WTC11 (cell line): ENCODE results near the gene BOLA3.

Experiments used
- GTF2I ChIP-seq: fragments of 250-450 bp; sonication (Bioruptor Pico); conservative IDR thresholded peaks from 2 replicates; pipeline ENCODE4 v1.4.0; 2021; ENCODE audit warnings: mild to moderate bottlenecking
- JUN ChIP-seq: sonication (generic); formaldehyde crosslinking; IDR thresholded peaks from 2 replicates; pipeline ENCODE4 v1.8.0; 2023; ENCODE audit warnings: mild to moderate bottlenecking, missing genetic modification reagents
- TCF7 ChIP-seq: sonication (generic); formaldehyde crosslinking; IDR thresholded peaks from 2 replicates; pipeline ENCODE4 v1.8.0; 2022; ENCODE audit warnings: mild to moderate bottlenecking, low read depth, missing genetic modification reagents, moderate library complexity
- TEAD4 ChIP-seq: sonication (generic); formaldehyde crosslinking; IDR thresholded peaks from 2 replicates; pipeline ENCODE4 v1.8.0; 2022; ENCODE audit warnings: mild to moderate bottlenecking, missing genetic modification reagents
- TF ChIP-seq, protein P1 (sequence below): sonication (generic); formaldehyde crosslinking; IDR thresholded peaks from 2 replicates; pipeline ENCODE4 v1.8.0; 2022; ENCODE audit warnings: mild to moderate bottlenecking, missing genetic modification reagents
- TF ChIP-seq, protein P2 (sequence below): fragments of 200-600 bp; IDR thresholded peaks from 2 replicates; pipeline ENCODE4 v1.8.0; 2022; ENCODE audit warnings: antibody characterized with exemption
- TF ChIP-seq, protein P3 (sequence below): sonication (generic); formaldehyde crosslinking; IDR thresholded peaks from 2 replicates; pipeline ENCODE4 v1.8.1; 2023; ENCODE audit warnings: mild to moderate bottlenecking, missing genetic modification reagents, moderate library complexity

DNA sequence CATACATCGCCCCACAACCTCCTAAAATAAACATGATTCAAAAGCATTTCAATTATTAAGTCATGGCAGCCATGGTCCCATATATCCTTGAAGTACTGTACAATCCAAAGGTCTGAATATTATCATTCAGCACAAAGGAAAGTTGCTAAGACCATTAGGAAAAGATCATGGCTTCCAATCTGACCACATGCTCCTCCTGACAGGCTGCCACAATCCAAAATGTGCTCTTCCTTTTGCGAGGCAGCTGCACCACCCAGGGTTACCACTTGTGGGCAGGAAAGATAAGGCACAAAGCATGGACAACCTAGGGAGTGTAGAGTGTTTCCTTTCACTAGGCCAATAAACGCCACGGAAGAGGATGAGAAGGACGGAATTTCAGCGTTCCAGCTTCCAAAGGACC is 5.4 kb downstream of the BOLA3 start:
- TF ChIP-seq TEAD4 (CRISPR knock-in tag) (no peak), JUN (CRISPR knock-in tag) (no peak), TCF7 (CRISPR knock-in tag) (no peak), GTF2I (CRISPR knock-in tag) (no peak)
- TF ChIP-seq, protein P1, sequence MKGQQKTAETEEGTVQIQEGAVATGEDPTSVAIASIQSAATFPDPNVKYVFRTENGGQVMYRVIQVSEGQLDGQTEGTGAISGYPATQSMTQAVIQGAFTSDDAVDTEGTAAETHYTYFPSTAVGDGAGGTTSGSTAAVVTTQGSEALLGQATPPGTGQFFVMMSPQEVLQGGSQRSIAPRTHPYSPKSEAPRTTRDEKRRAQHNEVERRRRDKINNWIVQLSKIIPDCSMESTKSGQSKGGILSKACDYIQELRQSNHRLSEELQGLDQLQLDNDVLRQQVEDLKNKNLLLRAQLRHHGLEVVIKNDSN (CRISPR knock-in tag) = no peak
- TF ChIP-seq, protein P2, sequence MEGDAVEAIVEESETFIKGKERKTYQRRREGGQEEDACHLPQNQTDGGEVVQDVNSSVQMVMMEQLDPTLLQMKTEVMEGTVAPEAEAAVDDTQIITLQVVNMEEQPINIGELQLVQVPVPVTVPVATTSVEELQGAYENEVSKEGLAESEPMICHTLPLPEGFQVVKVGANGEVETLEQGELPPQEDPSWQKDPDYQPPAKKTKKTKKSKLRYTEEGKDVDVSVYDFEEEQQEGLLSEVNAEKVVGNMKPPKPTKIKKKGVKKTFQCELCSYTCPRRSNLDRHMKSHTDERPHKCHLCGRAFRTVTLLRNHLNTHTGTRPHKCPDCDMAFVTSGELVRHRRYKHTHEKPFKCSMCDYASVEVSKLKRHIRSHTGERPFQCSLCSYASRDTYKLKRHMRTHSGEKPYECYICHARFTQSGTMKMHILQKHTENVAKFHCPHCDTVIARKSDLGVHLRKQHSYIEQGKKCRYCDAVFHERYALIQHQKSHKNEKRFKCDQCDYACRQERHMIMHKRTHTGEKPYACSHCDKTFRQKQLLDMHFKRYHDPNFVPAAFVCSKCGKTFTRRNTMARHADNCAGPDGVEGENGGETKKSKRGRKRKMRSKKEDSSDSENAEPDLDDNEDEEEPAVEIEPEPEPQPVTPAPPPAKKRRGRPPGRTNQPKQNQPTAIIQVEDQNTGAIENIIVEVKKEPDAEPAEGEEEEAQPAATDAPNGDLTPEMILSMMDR = no peak
- TF ChIP-seq, protein P3, sequence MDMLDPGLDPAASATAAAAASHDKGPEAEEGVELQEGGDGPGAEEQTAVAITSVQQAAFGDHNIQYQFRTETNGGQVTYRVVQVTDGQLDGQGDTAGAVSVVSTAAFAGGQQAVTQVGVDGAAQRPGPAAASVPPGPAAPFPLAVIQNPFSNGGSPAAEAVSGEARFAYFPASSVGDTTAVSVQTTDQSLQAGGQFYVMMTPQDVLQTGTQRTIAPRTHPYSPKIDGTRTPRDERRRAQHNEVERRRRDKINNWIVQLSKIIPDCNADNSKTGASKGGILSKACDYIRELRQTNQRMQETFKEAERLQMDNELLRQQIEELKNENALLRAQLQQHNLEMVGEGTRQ (CRISPR knock-in tag) = no peak
